ENCODE measurements around the gene PANK1.
A peak's percentile ranks its signal among the peaks of the same experiment; 100 is the strongest.

PANK1 gene

DNA sequence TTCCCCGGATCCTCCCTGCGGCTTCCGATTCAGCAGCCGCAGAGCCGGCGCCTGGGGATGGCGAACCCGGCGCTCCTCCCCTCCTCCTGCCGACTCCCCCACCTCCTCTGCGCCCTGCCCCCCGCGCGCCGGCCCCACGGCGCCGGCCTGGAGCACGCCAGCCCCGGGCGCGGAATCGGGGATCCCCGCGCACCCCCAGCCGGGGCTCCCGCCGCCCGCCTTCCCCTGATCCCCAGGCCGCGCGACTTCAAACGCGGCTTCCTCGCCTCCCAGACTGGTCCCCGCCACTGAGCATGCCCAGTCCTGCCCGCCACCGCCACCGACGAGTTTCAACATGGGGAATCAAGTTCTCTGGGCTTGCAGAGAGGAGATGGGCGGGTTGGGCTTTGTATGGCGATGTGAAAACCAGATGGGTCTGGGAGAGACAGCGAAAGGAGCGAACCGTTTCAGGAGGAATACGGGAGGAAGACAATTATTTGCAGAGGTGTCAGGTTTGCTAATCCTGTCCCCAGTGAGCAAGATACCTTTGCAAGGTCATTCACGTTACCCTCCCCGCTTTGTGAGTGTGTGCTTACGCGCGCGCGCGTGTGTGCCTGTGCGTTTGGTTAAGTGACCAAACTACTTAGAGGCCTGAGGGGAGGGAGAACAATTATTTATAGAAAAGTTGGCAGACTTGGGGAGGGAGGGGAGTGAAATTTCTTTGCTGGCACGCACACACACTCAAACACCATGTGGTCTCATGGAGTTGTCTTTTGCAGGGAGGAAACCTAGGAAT is at the start of gene PANK1:
Gene PANK1, minus strand, starts transcription at position 276 of the 775 bp plus-strand sequence. CDS start 351 bp downstream, outside the sequence.
- peak; percentile 70 for DNase-seq

DNA sequence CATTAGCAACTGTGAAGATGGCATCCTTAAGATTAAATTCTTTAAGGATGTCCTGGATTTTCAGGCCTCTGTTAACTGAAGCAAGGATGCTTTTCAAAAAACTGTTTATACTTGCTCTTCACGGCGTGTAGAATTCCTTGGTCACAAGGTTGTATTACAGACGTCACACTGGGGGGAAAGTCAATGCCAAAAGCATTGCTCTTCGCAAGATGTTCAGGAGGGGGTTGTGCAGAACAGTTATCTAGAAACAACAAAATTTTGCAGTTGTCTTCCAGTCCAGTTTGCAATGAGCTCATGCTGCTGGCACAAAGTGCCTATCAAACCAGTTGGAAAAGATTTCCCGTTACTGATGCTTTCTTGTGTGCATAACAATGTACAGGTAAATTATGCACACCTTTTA is 48.1 kb upstream of the PANK1 start:
- no peak for DNase-seq

DNA sequence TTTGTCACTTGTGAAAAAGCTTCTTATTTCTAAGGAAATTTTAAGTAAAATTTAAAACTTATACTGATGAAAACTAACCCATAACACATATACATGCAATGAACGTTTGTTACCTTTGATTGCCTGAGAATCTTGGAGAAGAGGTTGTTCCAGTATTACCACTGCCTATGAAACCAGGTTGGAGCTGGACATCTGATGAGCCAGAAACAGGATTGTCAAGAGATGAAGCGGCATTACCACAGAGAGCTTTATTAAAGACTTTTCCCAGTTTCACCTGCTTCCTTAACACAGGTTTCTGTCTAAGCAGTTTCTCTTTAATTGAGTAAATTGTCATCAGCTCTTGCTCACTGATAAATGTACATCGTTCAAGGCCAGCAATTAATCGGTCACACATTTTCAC is 47.4 kb upstream of the PANK1 start:
- DNase-seq: no peak

DNA sequence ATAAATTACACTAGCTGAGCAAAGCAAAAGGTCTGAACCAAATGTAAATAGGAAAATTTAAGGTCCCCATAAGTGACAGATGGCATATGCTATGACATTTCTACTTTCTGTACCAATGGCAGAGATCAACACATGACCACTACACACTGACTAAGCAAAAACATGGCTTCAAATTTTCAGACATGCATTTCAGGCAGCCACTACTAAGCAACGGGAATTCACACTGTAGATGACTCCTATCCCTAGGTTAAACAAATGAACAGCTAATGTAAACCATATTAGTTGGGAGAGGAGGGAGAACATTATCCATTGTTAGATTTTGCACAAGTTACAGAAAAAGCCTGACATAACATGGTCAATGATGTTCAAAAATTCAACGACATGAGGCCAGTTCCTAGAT is 45.0 kb upstream of the PANK1 start:
- DNase-seq: no peak

DNA sequence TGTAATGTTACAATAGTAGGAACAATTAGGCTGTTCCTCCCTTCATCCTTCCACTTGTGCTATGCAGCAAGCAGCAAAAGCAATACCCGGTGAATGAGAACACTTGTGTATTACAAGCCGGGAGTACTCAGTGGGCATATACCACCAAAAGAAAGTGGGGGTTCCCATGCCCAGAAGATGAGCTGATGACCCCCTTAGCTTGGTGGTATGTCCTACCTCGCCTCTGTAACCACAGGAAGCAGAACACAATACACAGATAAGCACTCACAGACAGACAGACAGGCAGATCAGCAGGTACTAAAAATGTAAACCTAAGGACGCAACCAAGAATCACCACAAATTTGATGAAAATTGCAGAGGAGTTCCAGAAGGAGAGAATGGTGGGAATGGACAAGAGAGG is 40.9 kb upstream of the PANK1 start:
- DNase-seq: no peak

DNA sequence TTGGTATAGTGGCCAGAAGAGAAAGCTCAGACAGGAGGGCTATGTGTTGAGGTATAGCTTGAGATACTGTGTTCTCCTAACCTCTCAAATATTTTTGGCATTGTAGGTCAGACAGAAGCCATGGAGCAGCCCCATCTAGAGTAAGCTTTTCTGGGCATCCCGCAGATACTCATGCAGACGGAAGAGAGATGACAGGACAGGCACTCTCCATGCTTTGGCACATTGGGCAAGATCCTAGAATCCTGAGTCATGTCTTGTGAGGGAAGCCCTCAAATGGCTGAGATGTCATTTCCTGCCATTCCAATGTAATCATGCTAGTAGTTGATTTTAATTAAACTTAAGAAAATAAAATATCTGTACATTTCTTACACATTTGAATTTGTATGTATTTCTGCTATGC is 39.6 kb upstream of the PANK1 start:
- DNase-seq: no peak

DNA sequence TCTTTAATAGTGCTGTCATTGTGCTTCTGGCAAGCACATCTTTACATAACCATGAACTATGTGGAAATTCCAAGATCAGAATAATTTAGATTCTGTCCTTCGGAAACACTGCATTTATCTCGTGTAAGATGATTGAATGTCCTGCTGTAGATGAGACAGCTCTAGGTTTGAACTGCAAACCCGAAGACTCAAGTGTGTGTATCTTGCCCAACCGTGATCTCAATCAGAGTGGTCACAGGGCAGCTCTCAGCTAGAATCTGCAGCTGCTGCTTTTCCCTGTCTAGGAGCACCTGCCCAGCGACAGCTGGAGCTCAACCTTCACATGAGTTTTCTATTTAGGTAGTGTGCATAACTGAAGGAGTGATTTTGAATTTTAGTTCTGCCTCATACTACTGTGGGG is 38.8 kb upstream of the PANK1 start:
- DNase-seq: no peak

DNA sequence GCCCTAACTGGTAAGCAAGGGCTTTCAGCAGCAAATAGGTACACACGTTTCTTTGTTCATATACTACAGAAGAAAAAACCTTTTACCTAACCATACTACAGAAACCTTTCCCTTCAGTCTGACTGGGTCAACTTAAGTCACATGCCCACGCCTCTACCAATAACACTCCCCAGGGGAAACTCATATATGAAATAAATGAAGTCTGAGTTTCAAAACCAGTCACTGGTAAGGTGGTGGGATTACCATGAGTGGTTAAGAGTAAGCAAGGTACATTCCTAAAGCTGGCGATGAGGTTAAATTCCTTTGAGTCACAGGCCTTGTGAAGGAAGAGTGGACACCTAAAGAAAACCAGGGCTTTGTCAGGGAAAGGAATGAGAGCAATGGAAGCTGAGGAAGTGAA is 34.9 kb upstream of the PANK1 start:
- DNase-seq: no peak

DNA sequence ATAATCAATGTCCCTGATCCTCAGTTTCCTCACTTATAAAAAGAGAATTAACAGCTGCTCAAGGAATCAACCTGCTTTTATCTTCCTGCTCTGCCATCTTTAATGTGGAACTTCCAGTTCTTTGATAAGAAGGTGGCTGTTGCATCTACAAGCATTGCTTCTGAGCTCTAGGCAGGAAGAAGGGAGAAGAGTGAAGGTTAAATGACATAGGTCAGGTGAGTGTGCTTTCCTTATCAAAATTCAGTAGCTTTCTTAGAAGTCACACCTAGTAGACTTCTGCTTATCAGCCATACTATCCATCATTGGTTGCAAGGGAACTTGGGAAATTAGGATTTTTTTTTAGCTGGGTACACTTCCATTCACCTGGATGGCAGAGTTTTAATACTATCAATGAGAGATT is 32.3 kb upstream of the PANK1 start:
- DNase-seq: no peak

DNA sequence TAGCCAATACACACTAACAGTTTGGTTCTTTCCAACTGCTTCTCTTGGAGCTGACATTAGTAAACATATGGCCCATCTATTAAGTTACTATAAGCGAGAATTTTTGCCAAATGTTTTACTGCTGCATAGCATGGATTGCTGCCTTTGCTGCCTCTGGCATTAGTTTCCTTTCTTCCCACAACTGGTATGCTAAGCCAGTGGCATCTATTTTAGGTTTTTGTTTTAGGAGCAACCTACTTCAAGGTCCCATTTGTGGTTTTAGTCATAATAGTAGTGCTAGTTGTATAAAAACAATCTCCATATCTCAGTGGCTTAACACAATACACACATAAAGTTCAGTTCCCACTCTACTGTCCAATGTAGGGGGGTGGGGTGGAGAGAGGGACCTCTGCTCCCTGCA is 25.9 kb upstream of the PANK1 start:
- peak; percentile 33 for DNase-seq

DNA sequence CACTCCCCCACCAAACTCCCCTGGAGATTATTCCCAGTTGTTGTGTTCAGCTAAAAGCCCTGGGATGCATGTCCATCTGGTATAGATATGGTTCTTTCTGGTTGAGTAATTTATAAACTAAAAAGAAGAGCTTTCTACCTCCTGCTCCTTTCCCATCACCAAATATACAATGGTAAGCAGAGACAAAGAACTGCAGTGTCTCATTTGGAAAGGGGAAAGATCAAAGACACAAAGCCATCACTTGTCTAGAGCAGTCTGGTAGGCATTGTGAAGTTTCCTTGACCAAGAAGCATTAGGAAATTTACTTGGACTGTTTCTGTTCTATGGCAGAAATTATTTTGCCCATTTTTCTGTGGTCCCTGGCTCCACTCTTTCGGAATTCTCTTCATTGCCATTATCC is 24.9 kb upstream of the PANK1 start:
- DNase-seq: no peak

DNA sequence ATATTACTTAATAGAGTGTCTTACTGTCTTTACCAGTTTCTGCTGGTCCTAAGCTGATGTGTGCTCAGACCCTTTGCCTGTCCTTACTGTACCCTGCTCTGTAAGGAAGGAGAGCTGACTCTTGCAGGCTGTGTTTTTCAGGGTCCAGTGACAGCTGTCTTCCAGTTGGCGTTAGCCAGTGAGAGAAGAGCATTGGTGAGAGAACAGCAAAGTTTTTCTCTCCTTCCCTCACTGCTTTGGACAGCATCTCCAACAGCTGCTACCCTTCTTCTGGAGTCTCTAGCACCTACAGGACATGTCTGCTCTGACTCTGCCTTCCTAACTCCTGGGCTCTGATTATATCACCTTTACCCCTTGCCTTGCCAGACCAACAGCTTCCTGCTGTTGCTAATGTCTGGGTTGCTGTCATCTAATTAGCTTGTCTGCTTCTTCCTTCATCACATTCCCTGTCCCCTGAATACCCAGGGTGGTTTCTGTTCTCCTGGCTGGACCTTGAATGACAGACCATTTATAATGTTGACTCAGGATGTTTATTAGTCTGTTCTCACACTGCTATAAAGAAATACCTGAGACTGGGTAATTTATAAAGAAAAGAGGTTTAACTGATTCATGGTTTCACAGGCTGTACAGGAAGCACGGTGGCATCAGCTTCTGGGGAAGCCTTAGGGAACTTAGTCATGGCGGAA is 23.5 kb upstream of the PANK1 start:
- DNase-seq: no peak

DNA sequence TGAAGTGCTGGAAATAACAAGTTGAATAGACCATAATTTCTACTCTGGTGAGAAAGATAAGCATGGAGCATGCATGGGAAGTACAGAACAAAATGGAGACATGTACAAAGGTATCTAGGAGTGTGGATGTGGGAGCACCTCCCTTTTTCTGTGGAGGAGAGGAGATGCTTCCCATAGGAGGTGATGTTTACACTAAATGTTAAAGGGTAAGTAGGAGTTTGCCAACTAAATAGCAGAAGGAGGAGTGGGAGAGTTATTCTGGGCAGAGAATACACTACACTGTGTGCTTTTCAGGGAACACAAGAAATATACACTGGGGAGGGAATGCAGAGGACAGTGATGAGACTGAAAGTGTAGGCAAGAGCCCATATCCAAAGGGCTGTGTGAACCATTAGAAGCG is 21.1 kb upstream of the PANK1 start:
- no peak for DNase-seq

DNA sequence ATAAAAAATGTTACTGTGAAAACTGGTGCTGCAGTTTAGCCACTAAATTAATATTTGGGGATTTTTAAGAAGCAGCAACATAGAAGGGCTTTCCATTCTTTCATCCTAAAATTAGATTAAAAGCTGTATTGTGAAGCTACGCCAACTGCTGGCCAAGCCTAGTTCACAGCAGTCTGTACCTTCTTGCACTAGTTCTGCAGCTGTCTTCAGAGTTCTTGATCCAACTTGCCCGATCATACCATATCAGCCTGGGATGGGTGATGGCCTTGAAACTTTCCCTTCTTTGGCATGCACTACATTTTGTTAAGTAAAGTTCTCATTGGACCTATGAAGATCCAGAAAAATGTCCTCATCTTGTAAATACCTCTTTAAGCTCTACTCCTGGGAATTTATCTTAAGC is 20.3 kb upstream of the PANK1 start:
- no peak for DNase-seq

DNA sequence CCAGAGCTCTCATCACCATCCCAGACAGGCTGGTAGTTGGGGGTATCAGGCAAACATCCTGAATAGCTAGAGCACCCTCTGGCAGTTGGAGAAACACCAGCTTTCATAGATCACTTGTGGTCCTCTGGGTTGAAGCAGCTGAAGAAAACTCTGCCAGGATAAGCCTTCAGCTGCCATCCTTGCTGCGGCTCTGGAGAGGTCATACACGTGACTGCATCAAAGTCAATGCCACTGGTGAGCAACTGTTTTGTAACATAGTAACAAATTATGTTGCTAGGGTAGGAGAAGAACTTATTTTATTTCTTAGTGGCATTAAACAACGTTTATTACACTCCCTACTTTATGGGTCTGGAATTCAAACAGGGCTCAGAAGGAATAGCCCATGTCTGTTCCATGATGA is 19.2 kb upstream of the PANK1 start:
- DNase-seq: no peak

DNA sequence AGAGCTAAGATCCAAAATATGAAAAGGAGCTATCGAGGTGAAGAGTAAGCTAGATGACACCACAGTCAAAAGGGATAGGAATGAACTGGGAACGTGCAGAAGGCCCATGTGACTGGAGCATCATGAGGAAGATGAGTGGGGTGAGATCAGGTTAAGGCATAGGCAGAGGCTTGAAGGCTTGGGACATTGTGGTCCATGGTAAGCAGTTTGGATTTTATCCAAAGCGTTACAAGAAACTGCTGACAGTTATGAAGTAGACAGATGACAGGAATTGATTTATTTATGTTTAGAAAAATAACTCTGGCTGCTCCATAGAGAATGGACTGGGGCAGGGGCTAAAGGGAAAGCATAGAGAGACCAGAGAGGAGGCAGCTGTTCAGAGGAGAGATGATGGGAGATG is 18.1 kb upstream of the PANK1 start:
- peak; percentile 10 for DNase-seq

DNA sequence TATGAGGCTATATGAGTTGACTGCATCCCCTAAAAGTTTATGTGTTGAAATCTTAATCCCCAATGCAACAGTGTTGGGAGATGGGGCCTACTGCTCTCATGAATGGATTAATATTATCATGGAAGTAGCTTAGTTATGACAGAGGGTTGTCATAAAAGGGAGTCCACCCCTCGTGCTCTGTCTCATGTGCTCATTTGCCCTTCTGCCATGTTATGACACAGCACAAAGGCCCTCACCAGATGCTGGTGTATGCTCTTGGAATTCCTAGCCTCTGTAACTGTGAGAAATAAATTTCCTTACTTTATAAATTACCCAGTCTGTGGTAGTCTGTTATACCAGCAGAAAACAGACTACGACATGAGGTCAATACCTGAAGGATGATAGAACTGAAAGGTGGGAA is 17.6 kb upstream of the PANK1 start:
- no peak for DNase-seq

DNA sequence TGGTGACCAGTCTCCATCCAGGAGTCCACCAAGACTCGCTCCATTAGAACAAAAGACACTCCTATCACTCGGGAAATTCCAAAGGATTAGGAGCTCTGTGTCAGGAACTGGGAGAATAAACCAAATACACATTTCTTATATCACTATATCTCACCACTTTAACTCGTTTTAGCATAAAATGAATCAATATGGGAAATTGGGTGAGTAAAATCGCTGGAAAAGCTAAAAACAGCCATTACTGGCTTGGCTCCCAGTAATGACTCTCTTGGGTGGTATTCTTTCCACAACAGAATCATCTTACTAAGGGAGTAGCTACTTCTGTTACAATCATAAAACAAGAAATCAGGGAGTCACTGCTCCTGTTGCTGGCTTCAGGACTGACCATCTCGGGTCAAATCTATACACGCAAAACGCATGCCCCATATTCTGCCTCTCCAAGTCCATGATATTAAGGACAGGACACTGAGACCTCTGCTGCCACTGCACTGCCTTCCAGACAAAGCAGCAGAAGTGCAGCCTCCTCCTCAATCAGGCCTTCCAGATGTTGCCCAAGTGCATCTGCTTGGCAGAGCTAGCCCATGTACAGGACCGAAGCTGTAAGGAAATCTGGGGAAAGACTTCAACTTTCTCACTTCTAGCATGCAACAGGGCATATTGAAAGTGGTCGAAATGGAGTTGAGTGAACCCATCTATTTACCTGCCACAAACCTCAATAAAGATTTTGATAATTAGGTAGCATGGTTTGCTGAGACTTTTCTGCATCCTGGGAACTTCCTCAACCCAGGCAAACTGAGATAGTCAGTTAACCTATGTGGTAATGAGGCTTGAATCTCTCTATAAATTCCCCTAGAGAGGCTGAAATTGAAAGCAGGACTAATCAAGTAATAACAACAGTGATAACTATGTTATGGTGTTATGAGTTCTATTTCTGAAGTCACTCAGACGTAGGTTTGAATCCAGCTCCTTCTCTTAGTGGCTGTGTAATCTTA is 14.4 kb upstream of the PANK1 start:
- no peak for DNase-seq

DNA sequence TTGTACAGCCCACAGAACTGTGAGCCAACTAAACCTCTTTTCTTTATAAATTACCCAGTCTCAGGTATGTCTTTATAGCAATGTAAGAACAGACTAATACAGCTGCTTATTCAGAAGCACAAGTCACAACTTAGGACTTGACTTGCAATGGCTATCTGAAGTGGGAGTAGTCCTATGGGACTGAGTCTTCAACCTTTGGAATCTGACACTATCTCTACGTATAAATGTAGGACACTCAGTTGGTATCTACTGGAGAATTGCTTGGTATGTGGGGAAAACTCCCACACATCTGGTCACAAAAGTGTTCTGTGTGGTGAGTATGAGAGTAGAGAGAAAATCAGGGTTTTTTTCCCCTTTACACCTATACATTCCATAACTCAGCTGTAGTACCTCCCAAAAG is 12.3 kb upstream of the PANK1 start:
- no peak for DNase-seq

DNA sequence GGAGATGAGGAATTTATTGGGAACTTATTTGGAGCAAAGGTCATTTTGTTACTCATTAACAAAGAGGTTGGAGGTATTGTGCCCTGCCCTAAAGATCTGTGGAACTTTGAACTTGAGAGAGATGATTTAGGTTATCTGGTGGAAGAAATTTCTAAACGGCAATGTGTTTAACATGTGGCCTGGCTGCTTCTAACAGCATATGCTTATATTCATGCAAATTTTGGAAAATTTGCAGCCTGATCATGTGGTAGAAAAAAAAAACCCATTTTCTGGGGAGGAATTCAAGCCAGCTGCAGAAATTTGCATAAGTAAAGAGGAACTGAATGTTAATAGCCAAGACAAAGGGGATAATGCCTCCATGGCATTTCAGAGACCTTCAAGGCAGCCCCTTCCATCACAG is 10.7 kb upstream of the PANK1 start:
- no peak for DNase-seq

DNA sequence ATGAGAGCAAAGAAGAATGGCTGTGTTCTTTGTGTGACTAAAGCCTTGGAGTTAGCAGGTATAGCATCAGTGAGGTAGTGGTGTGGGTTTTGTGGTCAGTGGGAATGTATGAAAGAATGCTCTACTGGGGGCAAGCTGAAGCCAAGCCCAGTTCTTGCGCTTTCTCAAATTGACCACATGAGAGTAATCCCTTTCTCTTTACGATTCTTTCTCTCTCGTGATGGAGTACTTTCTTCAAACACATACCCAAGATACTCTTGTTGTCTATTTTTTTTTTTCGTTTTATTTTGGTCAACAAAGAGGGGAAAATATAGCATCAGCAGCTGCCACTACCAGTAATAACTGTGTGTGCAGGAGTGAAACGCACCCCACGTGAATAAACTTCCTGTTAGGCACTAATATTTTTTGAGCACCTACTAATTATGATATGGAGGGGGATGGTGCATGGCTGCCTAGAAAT is 8.4 kb upstream of the PANK1 start:
- DNase-seq: no peak

DNA sequence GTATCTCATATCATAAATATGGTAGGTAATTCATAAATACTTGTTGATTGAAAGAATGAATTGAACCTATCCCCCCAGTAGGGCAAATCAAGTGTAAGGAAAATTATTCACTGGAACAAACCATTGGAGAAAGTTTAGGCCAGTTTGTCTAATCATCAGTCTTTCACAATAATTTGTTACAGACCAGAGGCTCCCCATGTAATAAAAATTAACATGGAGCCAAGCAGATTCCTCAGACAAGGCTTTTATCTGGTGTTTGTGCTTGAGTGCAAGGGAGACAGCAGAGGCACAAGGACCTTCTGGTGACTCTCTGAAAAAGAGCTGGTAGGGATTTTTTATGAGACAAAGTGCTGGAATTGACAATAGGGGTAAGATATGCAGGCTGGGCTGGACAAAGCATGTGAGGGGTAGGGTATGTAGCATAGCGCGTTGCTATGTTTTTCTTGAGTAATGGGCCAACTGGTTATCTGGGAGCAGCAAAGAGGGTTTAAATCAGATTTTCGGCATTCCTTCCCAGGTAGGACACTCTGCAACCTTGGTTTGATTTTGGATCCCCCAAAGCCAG is 7.8 kb upstream of the PANK1 start:
- no peak for DNase-seq

DNA sequence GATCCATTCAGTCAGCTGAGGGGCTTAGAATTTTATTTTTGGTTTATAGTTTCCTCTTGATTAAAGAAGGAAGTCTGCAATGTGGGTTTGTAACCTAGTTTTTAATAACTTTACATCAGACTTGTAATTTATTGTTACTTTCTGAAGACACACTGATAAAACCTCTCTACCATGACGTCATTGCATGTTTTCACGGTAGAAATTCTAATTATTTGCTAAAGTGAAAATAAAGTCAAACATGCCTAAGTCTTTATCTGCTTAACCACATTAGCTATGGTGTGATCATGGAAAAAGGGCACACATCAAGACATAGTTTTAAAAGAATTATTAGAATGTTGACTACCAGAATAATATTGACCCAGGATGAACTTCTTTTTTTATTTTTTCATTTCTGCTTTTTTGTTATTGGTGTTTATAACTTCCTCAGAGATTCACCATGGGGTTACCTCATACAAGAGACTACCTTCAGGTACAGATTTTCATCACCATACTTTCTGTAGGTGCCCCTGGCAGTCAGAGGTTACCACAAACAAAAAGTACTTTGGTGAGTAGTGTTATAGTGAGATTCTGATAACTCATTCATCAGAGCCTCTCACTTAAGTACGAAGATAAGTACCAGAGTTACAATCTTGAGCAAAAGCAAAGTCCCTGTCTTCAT is 7.0 kb upstream of the PANK1 start:
- no peak for DNase-seq
